Measurements from ENCODE around the gene PEAK3. TPM values are rescaled to one million over a fixed set of nuclear protein-coding genes. Genes with fewer than 3 reads are reported as not detected.

PEAK3 gene
- total and polyA plus RNA-seq, 9 of the 15 experiments (the other 6 are each of a cell fraction or from before 2014, with no cell fraction given), result 0.07 to 0.40 TPM; not detected in 7

DNA sequence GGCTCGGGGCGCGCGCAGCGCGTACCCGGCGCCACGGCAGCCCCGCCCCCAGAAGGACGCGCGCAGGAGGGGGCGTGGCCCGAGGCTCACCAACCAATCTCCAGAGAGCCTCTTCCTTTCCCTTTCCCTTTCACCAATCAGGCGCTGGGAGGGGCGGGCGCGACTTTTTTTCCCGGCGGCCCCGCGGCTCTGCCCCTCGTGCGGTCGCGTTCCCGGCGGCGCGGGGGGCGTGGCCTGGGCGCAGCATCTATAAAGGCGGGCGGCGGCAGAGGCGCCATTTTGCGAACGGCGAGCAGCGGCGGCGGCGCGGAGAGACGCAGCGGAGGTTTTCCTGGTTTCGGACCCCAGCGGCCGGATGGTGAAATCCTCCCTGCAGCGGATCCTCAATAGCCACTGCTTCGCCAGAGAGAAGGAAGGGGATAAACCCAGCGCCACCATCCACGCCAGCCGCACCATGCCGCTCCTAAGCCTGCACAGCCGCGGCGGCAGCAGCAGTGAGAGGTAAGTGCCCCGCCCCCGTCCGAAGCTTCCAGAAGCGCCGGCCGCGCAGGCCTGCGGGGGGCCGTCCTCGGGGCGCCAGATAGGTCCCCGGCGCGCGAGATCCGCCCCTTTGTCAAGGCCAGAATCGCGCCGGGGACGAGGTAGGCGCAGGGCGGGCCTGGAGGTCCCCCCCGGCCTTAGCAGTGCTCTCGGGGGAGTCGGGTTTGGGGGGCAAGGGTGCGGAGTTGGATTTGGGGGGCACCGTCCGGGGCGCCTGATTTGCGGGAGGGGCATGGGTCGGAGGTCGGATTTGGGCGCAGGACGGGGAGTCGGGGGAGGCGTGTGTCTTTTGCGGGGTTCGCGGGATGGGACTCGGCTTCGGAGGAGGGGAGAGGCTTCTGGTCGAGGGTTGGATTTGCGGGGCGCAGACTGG, 12.5 kb downstream of the PEAK3 start (continued):
- TF ChIP-seq, protein P1, sequence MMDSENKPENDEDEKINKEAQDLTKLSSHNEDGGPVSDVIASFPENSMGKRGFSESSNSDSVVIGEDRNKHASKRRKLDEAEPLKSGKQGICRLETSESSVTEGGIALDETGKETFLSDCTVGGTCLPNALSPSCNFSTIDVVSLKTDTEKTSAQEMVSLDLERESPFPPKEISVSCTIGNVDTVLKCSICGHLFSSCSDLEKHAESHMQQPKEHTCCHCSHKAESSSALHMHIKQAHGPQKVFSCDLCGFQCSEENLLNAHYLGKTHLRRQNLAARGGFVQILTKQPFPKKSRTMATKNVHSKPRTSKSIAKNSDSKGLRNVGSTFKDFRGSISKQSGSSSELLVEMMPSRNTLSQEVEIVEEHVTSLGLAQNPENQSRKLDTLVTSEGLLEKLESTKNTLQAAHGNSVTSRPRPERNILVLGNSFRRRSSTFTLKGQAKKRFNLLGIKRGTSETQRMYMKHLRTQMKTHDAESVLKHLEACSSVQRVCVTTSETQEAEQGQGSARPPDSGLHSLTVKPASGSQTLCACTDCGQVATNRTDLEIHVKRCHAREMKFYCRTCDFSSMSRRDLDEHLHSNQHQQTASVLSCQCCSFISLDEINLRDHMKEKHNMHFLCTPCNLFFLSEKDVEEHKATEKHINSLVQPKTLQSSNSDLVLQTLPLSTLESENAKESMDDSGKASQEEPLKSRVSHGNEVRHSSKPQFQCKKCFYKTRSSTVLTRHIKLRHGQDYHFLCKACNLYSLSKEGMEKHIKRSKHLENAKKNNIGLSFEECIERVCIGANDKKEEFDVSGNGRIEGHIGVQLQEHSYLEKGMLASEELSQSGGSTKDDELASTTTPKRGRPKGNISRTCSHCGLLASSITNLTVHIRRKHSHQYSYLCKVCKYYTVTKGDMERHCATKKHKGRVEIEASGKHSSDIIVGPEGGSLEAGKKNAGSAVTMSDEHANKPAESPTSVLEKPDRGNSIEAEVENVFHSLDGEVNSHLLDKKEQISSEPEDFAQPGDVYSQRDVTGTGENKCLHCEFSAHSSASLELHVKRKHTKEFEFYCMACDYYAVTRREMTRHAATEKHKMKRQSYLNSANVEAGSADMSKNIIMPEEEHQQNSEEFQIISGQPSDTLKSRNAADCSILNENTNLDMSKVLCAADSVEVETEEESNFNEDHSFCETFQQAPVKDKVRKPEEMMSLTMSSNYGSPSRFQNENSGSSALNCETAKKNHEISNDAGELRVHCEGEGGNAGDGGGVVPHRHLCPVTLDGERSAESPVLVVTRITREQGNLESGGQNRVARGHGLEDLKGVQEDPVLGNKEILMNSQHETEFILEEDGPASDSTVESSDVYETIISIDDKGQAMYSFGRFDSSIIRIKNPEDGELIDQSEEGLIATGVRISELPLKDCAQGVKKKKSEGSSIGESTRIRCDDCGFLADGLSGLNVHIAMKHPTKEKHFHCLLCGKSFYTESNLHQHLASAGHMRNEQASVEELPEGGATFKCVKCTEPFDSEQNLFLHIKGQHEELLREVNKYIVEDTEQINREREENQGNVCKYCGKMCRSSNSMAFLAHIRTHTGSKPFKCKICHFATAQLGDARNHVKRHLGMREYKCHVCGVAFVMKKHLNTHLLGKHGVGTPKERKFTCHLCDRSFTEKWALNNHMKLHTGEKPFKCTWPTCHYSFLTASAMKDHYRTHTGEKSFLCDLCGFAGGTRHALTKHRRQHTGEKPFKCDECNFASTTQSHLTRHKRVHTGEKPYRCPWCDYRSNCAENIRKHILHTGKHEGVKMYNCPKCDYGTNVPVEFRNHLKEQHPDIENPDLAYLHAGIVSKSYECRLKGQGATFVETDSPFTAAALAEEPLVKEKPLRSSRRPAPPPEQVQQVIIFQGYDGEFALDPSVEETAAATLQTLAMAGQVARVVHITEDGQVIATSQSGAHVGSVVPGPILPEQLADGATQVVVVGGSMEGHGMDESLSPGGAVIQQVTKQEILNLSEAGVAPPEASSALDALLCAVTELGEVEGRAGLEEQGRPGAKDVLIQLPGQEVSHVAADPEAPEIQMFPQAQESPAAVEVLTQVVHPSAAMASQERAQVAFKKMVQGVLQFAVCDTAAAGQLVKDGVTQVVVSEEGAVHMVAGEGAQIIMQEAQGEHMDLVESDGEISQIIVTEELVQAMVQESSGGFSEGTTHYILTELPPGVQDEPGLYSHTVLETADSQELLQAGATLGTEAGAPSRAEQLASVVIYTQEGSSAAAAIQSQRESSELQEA (IDR thresholded peaks at IDR 0.05; ENCODE audit: low read depth), result no peak
- TF ChIP-seq, protein P2, sequence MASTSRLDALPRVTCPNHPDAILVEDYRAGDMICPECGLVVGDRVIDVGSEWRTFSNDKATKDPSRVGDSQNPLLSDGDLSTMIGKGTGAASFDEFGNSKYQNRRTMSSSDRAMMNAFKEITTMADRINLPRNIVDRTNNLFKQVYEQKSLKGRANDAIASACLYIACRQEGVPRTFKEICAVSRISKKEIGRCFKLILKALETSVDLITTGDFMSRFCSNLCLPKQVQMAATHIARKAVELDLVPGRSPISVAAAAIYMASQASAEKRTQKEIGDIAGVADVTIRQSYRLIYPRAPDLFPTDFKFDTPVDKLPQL (IDR thresholded peaks at IDR 0.05; ENCODE audit: extremely low read depth, insufficient read length), result peak; percentile 98
- TF ChIP-seq, protein P3, sequence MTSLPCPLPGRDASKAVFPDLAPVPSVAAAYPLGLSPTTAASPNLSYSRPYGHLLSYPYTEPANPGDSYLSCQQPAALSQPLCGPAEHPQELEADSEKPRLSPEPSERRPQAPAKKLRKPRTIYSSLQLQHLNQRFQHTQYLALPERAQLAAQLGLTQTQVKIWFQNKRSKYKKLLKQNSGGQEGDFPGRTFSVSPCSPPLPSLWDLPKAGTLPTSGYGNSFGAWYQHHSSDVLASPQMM (CRISPR knock-in tag; IDR thresholded peaks at IDR 0.05), result no peak
- TF ChIP-seq, protein P4, sequence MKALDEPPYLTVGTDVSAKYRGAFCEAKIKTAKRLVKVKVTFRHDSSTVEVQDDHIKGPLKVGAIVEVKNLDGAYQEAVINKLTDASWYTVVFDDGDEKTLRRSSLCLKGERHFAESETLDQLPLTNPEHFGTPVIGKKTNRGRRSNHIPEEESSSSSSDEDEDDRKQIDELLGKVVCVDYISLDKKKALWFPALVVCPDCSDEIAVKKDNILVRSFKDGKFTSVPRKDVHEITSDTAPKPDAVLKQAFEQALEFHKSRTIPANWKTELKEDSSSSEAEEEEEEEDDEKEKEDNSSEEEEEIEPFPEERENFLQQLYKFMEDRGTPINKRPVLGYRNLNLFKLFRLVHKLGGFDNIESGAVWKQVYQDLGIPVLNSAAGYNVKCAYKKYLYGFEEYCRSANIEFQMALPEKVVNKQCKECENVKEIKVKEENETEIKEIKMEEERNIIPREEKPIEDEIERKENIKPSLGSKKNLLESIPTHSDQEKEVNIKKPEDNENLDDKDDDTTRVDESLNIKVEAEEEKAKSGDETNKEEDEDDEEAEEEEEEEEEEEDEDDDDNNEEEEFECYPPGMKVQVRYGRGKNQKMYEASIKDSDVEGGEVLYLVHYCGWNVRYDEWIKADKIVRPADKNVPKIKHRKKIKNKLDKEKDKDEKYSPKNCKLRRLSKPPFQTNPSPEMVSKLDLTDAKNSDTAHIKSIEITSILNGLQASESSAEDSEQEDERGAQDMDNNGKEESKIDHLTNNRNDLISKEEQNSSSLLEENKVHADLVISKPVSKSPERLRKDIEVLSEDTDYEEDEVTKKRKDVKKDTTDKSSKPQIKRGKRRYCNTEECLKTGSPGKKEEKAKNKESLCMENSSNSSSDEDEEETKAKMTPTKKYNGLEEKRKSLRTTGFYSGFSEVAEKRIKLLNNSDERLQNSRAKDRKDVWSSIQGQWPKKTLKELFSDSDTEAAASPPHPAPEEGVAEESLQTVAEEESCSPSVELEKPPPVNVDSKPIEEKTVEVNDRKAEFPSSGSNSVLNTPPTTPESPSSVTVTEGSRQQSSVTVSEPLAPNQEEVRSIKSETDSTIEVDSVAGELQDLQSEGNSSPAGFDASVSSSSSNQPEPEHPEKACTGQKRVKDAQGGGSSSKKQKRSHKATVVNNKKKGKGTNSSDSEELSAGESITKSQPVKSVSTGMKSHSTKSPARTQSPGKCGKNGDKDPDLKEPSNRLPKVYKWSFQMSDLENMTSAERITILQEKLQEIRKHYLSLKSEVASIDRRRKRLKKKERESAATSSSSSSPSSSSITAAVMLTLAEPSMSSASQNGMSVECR (CRISPR knock-in tag; IDR thresholded peaks at IDR 0.05), result no peak; the same call in 1 of the 2 replicates
- TF ChIP-seq ZNF324 (CRISPR knock-in tag; IDR thresholded peaks at IDR 0.05) (no peak), ZNF124 (CRISPR knock-in tag; IDR thresholded peaks at IDR 0.05) (no peak), POLR2B (IDR thresholded peaks at IDR 0.05; ENCODE audit: low read depth, partially characterized antibody) (peak; percentile 99)
- TF ChIP-seq, protein P5, sequence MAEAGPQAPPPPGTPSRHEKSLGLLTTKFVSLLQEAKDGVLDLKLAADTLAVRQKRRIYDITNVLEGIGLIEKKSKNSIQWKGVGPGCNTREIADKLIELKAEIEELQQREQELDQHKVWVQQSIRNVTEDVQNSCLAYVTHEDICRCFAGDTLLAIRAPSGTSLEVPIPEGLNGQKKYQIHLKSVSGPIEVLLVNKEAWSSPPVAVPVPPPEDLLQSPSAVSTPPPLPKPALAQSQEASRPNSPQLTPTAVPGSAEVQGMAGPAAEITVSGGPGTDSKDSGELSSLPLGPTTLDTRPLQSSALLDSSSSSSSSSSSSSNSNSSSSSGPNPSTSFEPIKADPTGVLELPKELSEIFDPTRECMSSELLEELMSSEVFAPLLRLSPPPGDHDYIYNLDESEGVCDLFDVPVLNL (CRISPR knock-in tag; IDR thresholded peaks at IDR 0.05; ENCODE audit: low read depth), result no peak
